D721Med (cell line): ENCODE results near the gene HSD11B2.

ENCODE experiments used
- DNase-seq: peaks from one replicate; pipeline ENCODE4 v3.0.0; 2011; ENCODE audit warnings: low spot score; ENCODE audit not compliant: insufficient read length
- FAIRE-seq: peaks from 2 replicates; lab custom pipeline; 2011; peaks lifted over from hg19 to GRCh38; lab: Jason Lieb, UNC
- CTCF ChIP-seq: IDR thresholded peaks from 2 replicates; pipeline ENCODE4 v1.5.1; 2012; ENCODE audit warnings: mild to moderate bottlenecking, control low read depth; ENCODE audit not compliant: insufficient read depth; ENCODE audit errors: missing control alignments

HSD11B2 gene

GRCh38 chr16:67393788-67394154 lies 37.1 kb upstream of the HSD11B2 start:
- DNase-seq = no peak
- FAIRE-seq = no peak
- TF ChIP-seq CTCF = no peak

GRCh38 chr16:67394155-67395104 lies 36.5 kb upstream of the HSD11B2 start:
- no peak for TF ChIP-seq CTCF
- DNase-seq = no peak
- no peak for FAIRE-seq

- no peak for TF ChIP-seq CTCF
- no peak for FAIRE-seq
- DNase-seq = no peak
Measured at GRCh38 chr16:67395105-67395457, 35.8 kb upstream of the HSD11B2 start.

DNA sequence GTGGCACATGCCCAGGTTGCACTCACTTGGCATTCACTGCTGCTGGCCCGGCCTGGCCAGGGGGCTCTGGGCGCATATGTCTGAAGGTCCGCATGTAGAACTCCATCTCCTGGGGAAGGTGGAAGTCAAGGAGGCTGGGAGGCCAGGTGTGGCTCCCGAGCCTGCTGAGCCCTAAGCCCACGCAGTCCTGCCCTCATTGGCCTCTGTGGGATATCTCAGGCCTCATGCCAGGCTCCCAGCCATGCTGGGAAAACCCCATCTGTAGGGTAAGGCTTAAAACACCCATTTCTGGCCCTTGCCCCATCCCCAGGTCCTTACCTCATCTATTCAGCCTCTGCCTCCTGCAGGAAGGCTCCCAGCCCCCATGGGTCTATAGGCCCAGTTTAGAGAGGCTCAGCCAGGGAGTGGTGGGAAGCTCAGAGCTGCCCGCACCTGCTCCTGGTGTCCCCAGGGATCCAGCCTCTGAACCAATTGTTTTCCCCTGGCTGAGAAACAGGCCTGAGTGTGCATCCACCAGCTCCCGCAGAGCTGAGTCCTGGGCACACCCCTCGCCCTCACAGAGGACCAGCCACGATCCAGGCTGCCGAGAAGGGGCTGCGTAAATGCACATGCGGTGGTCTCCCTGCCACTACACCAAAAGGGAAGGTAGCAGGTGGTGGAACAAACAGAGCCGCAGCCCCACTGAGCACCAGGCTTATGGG lies 35.3 kb upstream of the HSD11B2 start:
- DNase-seq = peak; percentile 31
- TF ChIP-seq CTCF = no peak
- FAIRE-seq = no peak

- TF ChIP-seq CTCF = no peak
- peak; percentile 55 for DNase-seq
- FAIRE-seq = no peak
Measured at GRCh38 chr16:67396159-67397035, 34.5 kb upstream of the HSD11B2 start.

DNA sequence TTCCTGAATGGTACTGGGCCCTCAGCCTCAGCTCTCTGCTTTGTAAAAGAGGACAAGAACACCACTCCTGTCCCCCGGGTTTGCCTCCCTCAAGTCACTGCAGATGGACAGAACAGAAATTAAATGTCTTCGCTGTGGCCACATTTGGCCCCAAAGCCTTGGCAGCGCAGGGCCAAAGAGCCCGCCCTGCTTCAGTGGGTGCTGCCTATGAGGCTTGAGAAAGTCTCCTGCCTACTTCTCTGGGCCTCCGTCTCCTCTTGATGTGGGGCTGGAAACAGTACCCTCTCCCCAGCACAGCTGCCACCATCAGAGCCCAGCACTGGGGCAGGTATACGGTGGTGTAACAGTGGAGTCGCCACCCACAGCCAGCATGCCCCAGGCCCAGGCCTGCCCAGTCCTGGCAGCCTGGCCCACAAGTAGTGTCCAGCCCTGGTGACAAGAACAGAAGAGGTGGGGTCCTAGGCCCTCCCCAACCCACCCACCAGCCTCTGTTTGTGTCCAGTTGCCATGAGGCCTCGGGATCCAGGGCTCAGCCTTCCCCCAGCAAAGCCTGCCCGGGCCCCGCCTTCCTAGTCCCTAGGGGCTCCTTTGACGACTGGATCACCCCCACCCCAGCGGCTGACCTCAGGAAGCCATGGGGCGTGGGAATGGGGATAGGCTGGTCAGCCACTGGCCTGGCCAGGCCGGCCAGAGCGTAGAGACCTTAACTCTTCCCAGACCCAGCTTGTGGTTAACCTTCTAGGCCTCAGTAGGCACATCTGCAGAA lies 33.7 kb upstream of the HSD11B2 start:
- TF ChIP-seq CTCF = no peak
- DNase-seq = no peak
- no peak for FAIRE-seq
